DOHH2 (cell line): Measurements from ENCODE around the gene PECR.

ENCODE experiments used
- H3F3A ChIP-seq: fragments of 200-600 bp; sonication (generic), shearing (Covaris generic); 2 replicates; pipeline ENCODE4 v1.6.0; 2016; ENCODE audit warnings: antibody characterized with exemption, mild to moderate bottlenecking; ENCODE audit not compliant: control insufficient read depth, insufficient read depth
- H3K27ac ChIP-seq: fragments of 200-600 bp; sonication (generic); 2 replicates; pipeline ENCODE4 v1.5.1; 2014; ENCODE audit warnings: low read depth, mild to moderate bottlenecking, low read length, moderate library complexity
- H3K27me3 ChIP-seq: fragments of 200-600 bp; sonication (generic); 2 replicates; pipeline ENCODE4 v1.6.1; 2014; ENCODE audit warnings: mild to moderate bottlenecking, low read length, mixed read lengths; ENCODE audit not compliant: control insufficient read depth
- H3K36me3 ChIP-seq: fragments of 200-600 bp; sonication (generic); 2 replicates; pipeline ENCODE4 v1.6.1; 2014; ENCODE audit warnings: mild to moderate bottlenecking, low read length, moderate library complexity, mixed read lengths; ENCODE audit not compliant: control insufficient read depth
- H3K4me1 ChIP-seq: fragments of 200-600 bp; sonication (generic); 2 replicates; pipeline ENCODE4 v1.6.1; 2014; ENCODE audit warnings: mild to moderate bottlenecking, low read length, mixed read lengths; ENCODE audit not compliant: control insufficient read depth
- H3K4me2 ChIP-seq: fragments of 200-600 bp; sonication (generic); 2 replicates; pipeline ENCODE4 v1.6.0; 2014; ENCODE audit warnings: mild to moderate bottlenecking, low read length, moderate library complexity
- H3K4me3 ChIP-seq: fragments of 200-600 bp; sonication (generic); 2 replicates; pipeline ENCODE4 v1.5.1; 2014; ENCODE audit warnings: mild to moderate bottlenecking, low read length, mixed read lengths
- H3K79me2 ChIP-seq: fragments of 200-600 bp; sonication (generic); 2 replicates; pipeline ENCODE4 v1.6.1; 2014; ENCODE audit warnings: mild to moderate bottlenecking, low read length, mixed read lengths; ENCODE audit not compliant: control insufficient read depth
- H3K9me2 ChIP-seq: fragments of 200-600 bp; sonication (generic); replicated peaks from 2 replicates; pipeline ENCODE4 v1.6.1; 2014; ENCODE audit warnings: mild to moderate bottlenecking, low read length, mixed read lengths; ENCODE audit not compliant: control insufficient read depth
- H3K9me3 ChIP-seq: fragments of 200-600 bp; sonication (generic); 2 replicates; pipeline ENCODE4 v1.6.1; 2014; ENCODE audit warnings: antibody characterized with exemption, low read length, mixed read lengths; ENCODE audit not compliant: control insufficient read depth, insufficient read depth
- H4K20me1 ChIP-seq: fragments of 200-600 bp; sonication (generic); 2 replicates; pipeline ENCODE4 v1.6.0; 2014; ENCODE audit warnings: low read depth, mild to moderate bottlenecking, antibody characterized with exemption, low read length, moderate library complexity; ENCODE audit not compliant: control insufficient read depth, insufficient read depth
- EZH2phosphoT487 ChIP-seq: fragments of 200-600 bp; sonication (generic); IDR thresholded peaks from 2 replicates; pipeline ENCODE4 v1.6.1; 2017; ENCODE audit warnings: borderline replicate concordance, mild to moderate bottlenecking, antibody characterized with exemption, low read length, moderate library complexity, mixed read lengths
- TF ChIP-seq, protein P1 (sequence below): fragments of 200-600 bp; sonication (generic); IDR thresholded peaks from one replicate; pipeline ENCODE4 v1.5.1; 2014; ENCODE audit warnings: antibody characterized with exemption, mild to moderate bottlenecking, low read depth, low read length; ENCODE audit not compliant: poor library complexity, severe bottlenecking

The PECR gene

GRCh38 chr2:216030216-216030615 is 51.4 kb downstream of the PECR start:
- no peak overlapping the region for H3K27ac ChIP-seq
- no peaks in the 10 kb centered on the region for H4K20me1 ChIP-seq
- no peaks in the 10 kb centered on the region for H3F3A ChIP-seq
- H3K4me2 ChIP-seq: no peak overlapping the region
- H3K9me2 ChIP-seq: no peaks in the 10 kb centered on the region
- no peaks in the 10 kb centered on the region for H3K79me2 ChIP-seq
- no peak overlapping the region for H3K4me3 ChIP-seq
- no peak for TF ChIP-seq EZH2phosphoT487
- TF ChIP-seq, protein P1, sequence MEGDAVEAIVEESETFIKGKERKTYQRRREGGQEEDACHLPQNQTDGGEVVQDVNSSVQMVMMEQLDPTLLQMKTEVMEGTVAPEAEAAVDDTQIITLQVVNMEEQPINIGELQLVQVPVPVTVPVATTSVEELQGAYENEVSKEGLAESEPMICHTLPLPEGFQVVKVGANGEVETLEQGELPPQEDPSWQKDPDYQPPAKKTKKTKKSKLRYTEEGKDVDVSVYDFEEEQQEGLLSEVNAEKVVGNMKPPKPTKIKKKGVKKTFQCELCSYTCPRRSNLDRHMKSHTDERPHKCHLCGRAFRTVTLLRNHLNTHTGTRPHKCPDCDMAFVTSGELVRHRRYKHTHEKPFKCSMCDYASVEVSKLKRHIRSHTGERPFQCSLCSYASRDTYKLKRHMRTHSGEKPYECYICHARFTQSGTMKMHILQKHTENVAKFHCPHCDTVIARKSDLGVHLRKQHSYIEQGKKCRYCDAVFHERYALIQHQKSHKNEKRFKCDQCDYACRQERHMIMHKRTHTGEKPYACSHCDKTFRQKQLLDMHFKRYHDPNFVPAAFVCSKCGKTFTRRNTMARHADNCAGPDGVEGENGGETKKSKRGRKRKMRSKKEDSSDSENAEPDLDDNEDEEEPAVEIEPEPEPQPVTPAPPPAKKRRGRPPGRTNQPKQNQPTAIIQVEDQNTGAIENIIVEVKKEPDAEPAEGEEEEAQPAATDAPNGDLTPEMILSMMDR: no peak
- peaks cover 23% of the 10 kb centered on the region for H3K27me3 ChIP-seq
- H3K36me3 ChIP-seq: no peaks in the 10 kb centered on the region
- no peaks in the 10 kb centered on the region for H3K4me1 ChIP-seq
- H3K9me3 ChIP-seq: no peaks in the 10 kb centered on the region

GRCh38 chr2:216029416-216030129 is 52.0 kb downstream of the PECR start:
- no peak overlapping the region for H3K4me2 ChIP-seq
- H3K4me1 ChIP-seq: no peaks in the 10 kb centered on the region
- no peaks in the 10 kb centered on the region for H3K9me3 ChIP-seq
- no peaks in the 10 kb centered on the region for H3K9me2 ChIP-seq
- peaks cover 23% of the 10 kb centered on the region for H3K27me3 ChIP-seq
- no peaks in the 10 kb centered on the region for H3F3A ChIP-seq
- no peaks in the 10 kb centered on the region for H3K36me3 ChIP-seq
- no peaks in the 10 kb centered on the region for H3K79me2 ChIP-seq
- TF ChIP-seq, protein P1: no peak
- TF ChIP-seq EZH2phosphoT487: no peak
- H3K27ac ChIP-seq: no peak overlapping the region
- H4K20me1 ChIP-seq: no peaks in the 10 kb centered on the region
- no peak overlapping the region for H3K4me3 ChIP-seq

- Histone ChIP-seq H3K36me3 (no peaks in the 10 kb centered on the region), H3F3A (no peaks in the 10 kb centered on the region), H3K9me2 (no peaks in the 10 kb centered on the region), H3K27me3 (peaks cover 6% of the 10 kb centered on the region; the same call in 1 of the 2 replicates), H3K4me1 (no peaks in the 10 kb centered on the region), H3K4me2 (no peak overlapping the region), H3K4me3 (no peak overlapping the region), H4K20me1 (no peaks in the 10 kb centered on the region), H3K27ac (no peak overlapping the region), H3K79me2 (no peaks in the 10 kb centered on the region), H3K9me3 (no peaks in the 10 kb centered on the region)
- no peak for TF ChIP-seq EZH2phosphoT487
- TF ChIP-seq, protein P1: no peak
These were observed 56.8 kb downstream of the PECR start for GRCh38 chr2:216024779-216025336.
